H1 (cell line): ENCODE results near the gene DBNL. TPM values are rescaled to one million over a fixed set of nuclear protein-coding genes. Genes with fewer than 3 reads are reported as not detected.

Experiments used
- KDM1A ChIP-seq: fragments of 200-600, 300-600 bp; sonication (generic); IDR thresholded peaks from 2 replicates; pipeline ENCODE4 v1.7.1; 2016; ENCODE audit warnings: mild to moderate bottlenecking, low read length, borderline replicate concordance
- RNF2 ChIP-seq: fragments of 200-900, 300-1000 bp; sonication (generic); IDR thresholded peaks from 2 replicates; pipeline ENCODE4 v1.7.1; 2016; ENCODE audit warnings: borderline replicate concordance, low read depth, mild to moderate bottlenecking, antibody characterized with exemption, low read length; ENCODE audit not compliant: poor library complexity, severe bottlenecking; ENCODE audit errors: missing control alignments
- polyA plus RNA-seq, 7 experiments: library from polyadenylated mRNA; depleted of rRNA in 3 of 7; stranded (reverse) in 5 of 7; unstranded in 2 of 7; fragments of >200 nt in 5 of 7; fragments of 200-250 nt in 2 of 7; gene quantifications; 1 replicate in 5 of 7; 2 replicates in 1 of 7; 4 replicates in 1 of 7; pipeline versions ENCODE4 v1.2.1 to v1.2.3, GENCODE V29; 2011 to 2013; ENCODE audit warnings: missing spikeins in 2 of 7, mixed read lengths in 2 of 7
- total RNA-seq: library from RNA; stranded (reverse); fragmentation: NEBNext Ultra II Directional; extraction: Animal tissue kit (Norgen Biotek cat#: 25700); gene quantifications from 2 replicates; pipeline ENCODE4 v1.2.1, GENCODE V29; 2021

Gene DBNL
- total and polyA plus RNA-seq, 2 of the 8 experiments (the other 6 are each of a cell fraction or from before 2014, with no cell fraction given), result 30.9 to 56.6 TPM

DNA sequence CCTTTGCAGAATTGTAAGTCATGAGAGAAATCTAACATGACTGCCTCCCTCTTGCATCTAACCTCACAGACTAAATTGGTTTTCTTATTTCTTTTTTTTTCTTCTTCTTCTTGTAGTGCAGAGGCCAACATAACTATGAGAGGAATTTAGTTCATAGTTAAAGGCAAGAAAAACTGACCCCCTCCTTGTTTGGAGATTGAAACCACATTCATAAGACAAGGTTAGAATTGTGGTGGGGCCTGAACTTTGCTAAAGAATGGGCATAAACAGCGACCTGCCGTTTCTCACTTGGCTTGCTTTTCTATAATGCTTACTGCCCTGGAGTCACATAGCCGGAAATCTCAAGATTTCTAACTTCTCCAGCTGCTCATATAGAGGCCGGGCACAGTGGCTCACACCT, 40.2 kb downstream of the DBNL start (continued):
- no peak for TF ChIP-seq KDM1A
- TF ChIP-seq RNF2, result no peak
